PC-9 (cell line): ENCODE data around the gene XKR8. TPM values are rescaled to one million over a fixed set of nuclear protein-coding genes. Genes with fewer than 3 reads are reported as not detected.

ENCODE experiments used
- BruUV-seq: library from RNA; stranded (reverse); fragments of 400-500 nt; replicated peaks from 2 replicates; lab custom pipeline; 2021; lab: Mats Ljungman, UMichigan
- CTCF ChIA-PET: fragments of 300-600 bp; sonication (Branson Sonifier 250); formaldehyde crosslinking; loops from one replicate; lab custom pipeline; 2022; ENCODE audit warnings: antibody characterized with exemption; lab: Charles Lee
- POLR2A ChIA-PET: fragments of 300-600 bp; sonication (Branson Sonifier 250); formaldehyde crosslinking; loops from one replicate; lab custom pipeline; 2022; ENCODE audit warnings: antibody characterized with exemption; ENCODE audit not compliant: unreplicated experiment; lab: Charles Lee
- DNase-seq, 2 experiments: peaks; one replicate each; pipeline versions ENCODE4 v3.0.0 to v3.0.0-alpha.2; 2015 to 2022; ENCODE audit warnings: mixed read lengths in 1 of 2
- H2AFZ ChIP-seq: fragments of 200-600 bp; sonication (generic); 2 replicates; pipeline ENCODE4 v1.8.1; 2017; ENCODE audit warnings: antibody characterized with exemption
- H3F3A ChIP-seq: fragments of 200-600 bp; sonication (generic); 2 replicates; pipeline ENCODE4 v1.8.1; 2017; ENCODE audit warnings: antibody characterized with exemption, mild to moderate bottlenecking, low read depth; ENCODE audit not compliant: insufficient read depth
- H3K27ac ChIP-seq: fragments of 200-600 bp; sonication (generic); 2 replicates; pipeline ENCODE4 v1.6.1; 2016; ENCODE audit warnings: mixed run types
- H3K27me3 ChIP-seq: fragments of 200-600 bp; sonication (generic); 2 replicates; pipeline ENCODE4 v1.6.1; 2016; ENCODE audit warnings: low read depth, mixed run types; ENCODE audit not compliant: insufficient read depth
- H3K36me3 ChIP-seq: fragments of 200-600 bp; sonication (generic); 2 replicates; pipeline ENCODE4 v1.6.1; 2016; ENCODE audit warnings: low read depth, mixed run types
- H3K4me1 ChIP-seq: fragments of 200-600 bp; sonication (generic); replicated peaks from 2 replicates; pipeline ENCODE4 v1.6.1; 2016; ENCODE audit warnings: mixed run types; ENCODE audit not compliant: insufficient read depth
- H3K4me2 ChIP-seq: fragments of 200-600 bp; sonication (generic); 2 replicates; pipeline ENCODE4 v1.6.1; 2017; ENCODE audit warnings: mixed run types
- H3K4me3 ChIP-seq: fragments of 200-600 bp; sonication (generic); 2 replicates; pipeline ENCODE4 v1.6.1; 2016; ENCODE audit warnings: mixed run types
- H3K79me2 ChIP-seq: fragments of 200-600 bp; sonication (generic); 2 replicates; pipeline ENCODE4 v1.6.1; 2017; ENCODE audit warnings: low read depth, mixed run types
- H3K9me2 ChIP-seq: fragments of 200-600 bp; sonication (generic); 2 replicates; pipeline ENCODE4 v1.8.1; 2017; ENCODE audit warnings: mild to moderate bottlenecking; ENCODE audit not compliant: insufficient read depth
- H3K9me3 ChIP-seq: fragments of 200-600 bp; sonication (generic); 2 replicates; pipeline ENCODE4 v1.8.1; 2016; ENCODE audit warnings: low read depth; ENCODE audit not compliant: insufficient read depth
- H4K20me1 ChIP-seq: fragments of 200-600 bp; sonication (generic); 2 replicates; pipeline ENCODE4 v1.8.1; 2017; ENCODE audit not compliant: insufficient read depth
- EZH2 ChIP-seq: fragments of 200-600 bp; sonication (generic); IDR thresholded peaks from 2 replicates; pipeline ENCODE4 v1.8.0; 2017; ENCODE audit warnings: antibody characterized with exemption, low read depth
- intact Hi-C: fragments of 100-400 bp; cut with micrococcal nuclease; formaldehyde crosslinking; loops from one replicate; pipeline ENCODE4 v1.10.0; 2022; ENCODE audit not compliant: unreplicated experiment
- total RNA-seq: library from RNA; stranded (reverse); gene quantifications from 2 replicates; pipeline ENCODE4 v1.2.3, GENCODE V29; 2021
- TF ChIP-seq, protein P1 (sequence below): fragments of 200-600 bp; sonication (generic); conservative IDR thresholded peaks from 2 replicates; pipeline ENCODE4 v1.6.1; 2017; ENCODE audit warnings: mixed run types, antibody characterized with exemption, mild to moderate bottlenecking, moderate library complexity

The XKR8 gene
- total RNA-seq, 1 experiment from 2014 or later = 5.7 TPM

DNA sequence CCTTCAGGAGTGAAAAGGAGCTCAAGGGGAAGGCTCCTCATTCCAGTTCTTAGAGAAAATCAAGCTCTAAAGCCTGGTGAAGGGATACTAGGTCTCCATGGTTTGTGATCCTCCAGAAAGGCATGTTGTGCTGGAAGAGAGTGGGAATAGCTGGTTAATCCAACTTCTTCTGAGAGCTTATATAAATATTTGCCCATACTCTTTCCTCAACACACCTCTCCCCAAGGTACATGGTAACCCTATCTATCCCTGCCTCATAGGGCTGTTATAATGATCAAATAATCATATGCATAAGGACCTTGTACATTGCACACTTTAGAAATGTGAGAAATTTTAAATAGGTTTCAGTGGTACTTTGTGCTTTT lies 14.6 kb downstream of the XKR8 start:
- 0 out of 2 replicates have a peak, but pooled peaks cover under 1% of the 10 kb centered on the region for H3F3A ChIP-seq
- no peaks in the 10 kb centered on the region for H3K79me2 ChIP-seq
- POLR2A ChIA-PET = no interaction called here
- DNase-seq = no peak
- no peak overlapping the region for H3K4me2 ChIP-seq
- BruUV-seq = no TSS peak
- intact Hi-C loops = loop anchor here (10.0 kb wide), 1 partner anchor 310 kb away; no protein-coding TSS in a partner anchor
- H3K9me3 ChIP-seq = no peaks in the 10 kb centered on the region
- H3K27me3 ChIP-seq = no peaks in the 10 kb centered on the region
- H4K20me1 ChIP-seq = no peaks in the 10 kb centered on the region
- H2AFZ ChIP-seq = no peak overlapping the region
- no peak overlapping the region for H3K4me3 ChIP-seq
- no peaks in the 10 kb centered on the region for H3K36me3 ChIP-seq
- no peaks in the 10 kb centered on the region; the same call in 1 of the 2 replicates for H3K4me1 ChIP-seq
- TF ChIP-seq EZH2 = no peak
- TF ChIP-seq, protein P1, sequence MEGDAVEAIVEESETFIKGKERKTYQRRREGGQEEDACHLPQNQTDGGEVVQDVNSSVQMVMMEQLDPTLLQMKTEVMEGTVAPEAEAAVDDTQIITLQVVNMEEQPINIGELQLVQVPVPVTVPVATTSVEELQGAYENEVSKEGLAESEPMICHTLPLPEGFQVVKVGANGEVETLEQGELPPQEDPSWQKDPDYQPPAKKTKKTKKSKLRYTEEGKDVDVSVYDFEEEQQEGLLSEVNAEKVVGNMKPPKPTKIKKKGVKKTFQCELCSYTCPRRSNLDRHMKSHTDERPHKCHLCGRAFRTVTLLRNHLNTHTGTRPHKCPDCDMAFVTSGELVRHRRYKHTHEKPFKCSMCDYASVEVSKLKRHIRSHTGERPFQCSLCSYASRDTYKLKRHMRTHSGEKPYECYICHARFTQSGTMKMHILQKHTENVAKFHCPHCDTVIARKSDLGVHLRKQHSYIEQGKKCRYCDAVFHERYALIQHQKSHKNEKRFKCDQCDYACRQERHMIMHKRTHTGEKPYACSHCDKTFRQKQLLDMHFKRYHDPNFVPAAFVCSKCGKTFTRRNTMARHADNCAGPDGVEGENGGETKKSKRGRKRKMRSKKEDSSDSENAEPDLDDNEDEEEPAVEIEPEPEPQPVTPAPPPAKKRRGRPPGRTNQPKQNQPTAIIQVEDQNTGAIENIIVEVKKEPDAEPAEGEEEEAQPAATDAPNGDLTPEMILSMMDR = no peak
- no peaks in the 10 kb centered on the region for H3K9me2 ChIP-seq
- CTCF ChIA-PET = interaction anchor here (0.7 kb wide), 1 partner anchor 305 kb away, joined by 13 read pairs; no protein-coding TSS in a partner anchor
- no peak overlapping the region for H3K27ac ChIP-seq

DNA sequence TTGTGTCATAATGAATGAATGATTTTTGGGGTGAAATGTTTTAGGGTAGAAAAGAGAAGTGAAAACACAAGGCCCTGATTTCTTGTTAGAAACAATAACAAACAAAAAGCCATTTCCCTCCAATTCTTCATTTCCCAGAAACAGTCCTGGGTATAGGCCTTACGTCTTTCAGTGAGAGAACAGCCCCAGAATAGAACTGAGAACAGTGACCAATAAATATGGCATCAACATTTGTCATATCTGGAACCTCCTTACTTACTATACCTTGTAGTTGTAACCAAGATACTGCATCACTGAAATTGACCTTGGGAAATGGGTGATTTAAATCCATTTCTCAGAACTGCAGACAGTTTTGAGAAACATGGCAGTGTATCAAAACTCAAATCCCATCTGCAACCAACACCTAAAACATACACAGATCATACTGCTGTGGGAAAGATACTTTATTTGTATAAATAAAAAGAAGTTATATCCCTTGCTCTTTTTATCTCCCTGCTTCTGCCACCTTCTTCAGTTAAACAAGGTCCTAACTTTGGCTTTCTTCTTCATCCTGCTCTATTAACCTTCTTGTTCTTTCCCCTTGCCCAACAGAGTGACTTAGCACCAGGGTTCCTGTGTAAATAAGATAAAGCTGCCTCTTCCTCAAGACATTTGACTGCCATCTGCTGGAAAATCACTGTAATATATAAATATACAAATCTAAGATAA lies 19.5 kb downstream of the XKR8 start:
- Histone ChIP-seq H3K4me2 (no peak overlapping the region), H3K27ac (no peak overlapping the region), H3K4me3 (no peak overlapping the region), H3K27me3 (no peaks in the 10 kb centered on the region), H3K9me3 (no peaks in the 10 kb centered on the region), H3K4me1 (no peaks in the 10 kb centered on the region), H4K20me1 (no peaks in the 10 kb centered on the region), H3K79me2 (no peaks in the 10 kb centered on the region), H3K9me2 (no peaks in the 10 kb centered on the region), H3F3A (peaks cover 11% of the 10 kb centered on the region; the same call in 1 of the 2 replicates), H3K36me3 (no peaks in the 10 kb centered on the region), H2AFZ (no peak overlapping the region)
- BruUV-seq = no TSS peak
- DNase-seq = peak in 1 of 2 experiments; percentile 46
- CTCF ChIA-PET = interaction anchor here (0.9 to 1.6 kb wide), 3 partner anchors 13 to 122 kb away, joined by 3 read pairs; partner anchors contain the start of gene XKR8
- TF ChIP-seq, protein P1 = peak; percentile 69
- TF ChIP-seq EZH2 = no peak
- POLR2A ChIA-PET = no interaction called here
- intact Hi-C loops = loop anchor here (2.0 to 10.0 kb wide), 2 partner anchors 121 to 315 kb away; no protein-coding TSS in a partner anchor

DNA sequence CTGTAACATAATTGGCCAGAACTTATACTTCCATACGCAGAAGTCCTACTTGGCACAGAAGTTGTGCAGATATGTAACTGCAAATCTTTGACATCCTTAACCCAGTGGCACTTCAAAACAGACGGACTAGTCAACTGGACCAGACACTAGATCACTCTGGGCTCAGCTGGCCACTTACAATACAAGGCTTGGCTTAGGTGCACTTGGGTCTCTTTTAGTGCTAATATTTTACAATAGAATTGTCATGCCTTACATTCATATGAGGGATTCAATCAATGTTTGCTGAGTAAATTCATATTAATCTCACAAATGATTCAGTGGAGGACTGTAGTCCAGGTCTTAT lies 20.1 kb downstream of the XKR8 start:
- no peaks in the 10 kb centered on the region for H4K20me1 ChIP-seq
- no peaks in the 10 kb centered on the region for H3K27me3 ChIP-seq
- no peak overlapping the region for H3K4me2 ChIP-seq
- BruUV-seq = no TSS peak
- ChIA-PET CTCF (interaction anchor here (0.5 to 1.6 kb wide), 4 partner anchors 13 to 310 kb away, joined by 3 read pairs; partner anchors contain the start of gene XKR8), POLR2A (no interaction called here)
- H2AFZ ChIP-seq = no peak overlapping the region
- no peaks in the 10 kb centered on the region for H3K4me1 ChIP-seq
- peaks cover 11% of the 10 kb centered on the region; the same call in 1 of the 2 replicates for H3F3A ChIP-seq
- H3K9me3 ChIP-seq = no peaks in the 10 kb centered on the region
- H3K36me3 ChIP-seq = no peaks in the 10 kb centered on the region
- H3K4me3 ChIP-seq = no peak overlapping the region
- TF ChIP-seq, protein P1 = no peak
- no peak for TF ChIP-seq EZH2
- H3K79me2 ChIP-seq = no peaks in the 10 kb centered on the region
- no peak for DNase-seq
- intact Hi-C loops = loop anchor here (2.0 to 10.0 kb wide), 2 partner anchors 121 to 315 kb away; no protein-coding TSS in a partner anchor
- no peaks in the 10 kb centered on the region for H3K9me2 ChIP-seq
- H3K27ac ChIP-seq = no peak overlapping the region
